Activated CD4-positive, alpha-beta T cell treated with anti-CD3 and anti-CD28 coated beads, Interleukin-2, amount 50 U/mL, for 24 hours (primary cell): ENCODE results near the gene ROMO1.
"Not testable (repeated sequence)": the region's sequence is repeated elsewhere in the genome, so short reads cannot be mapped to it uniquely, and the experiment has no call there.

Source experiments
- DNase-seq, 2 donors: peaks; one replicate each; pipeline ENCODE4 v3.0.0-alpha.2; 2020; ENCODE audit warnings: low read depth in 1 of 2, low spot score in 1 of 2

Gene ROMO1

DNA sequence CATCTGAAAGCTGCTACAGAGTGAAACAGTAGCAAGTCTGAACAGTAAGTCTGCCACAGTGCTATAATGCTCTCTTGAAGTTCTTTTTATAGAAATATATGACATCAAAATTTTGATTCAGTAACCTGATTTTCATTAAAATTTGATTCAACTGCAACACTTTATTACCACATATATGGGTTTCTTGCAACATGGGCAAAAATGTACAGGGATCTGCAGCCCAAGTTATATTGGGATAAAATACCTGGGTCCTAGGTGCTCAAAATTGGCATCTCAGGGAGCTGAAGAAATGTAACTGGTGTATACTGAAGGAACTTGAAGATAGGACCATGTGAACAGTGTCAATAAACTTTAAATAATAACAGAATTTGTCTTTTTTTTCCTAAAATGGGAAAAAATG, 10.8 kb downstream of the ROMO1 start:
- no peak for DNase-seq

DNA sequence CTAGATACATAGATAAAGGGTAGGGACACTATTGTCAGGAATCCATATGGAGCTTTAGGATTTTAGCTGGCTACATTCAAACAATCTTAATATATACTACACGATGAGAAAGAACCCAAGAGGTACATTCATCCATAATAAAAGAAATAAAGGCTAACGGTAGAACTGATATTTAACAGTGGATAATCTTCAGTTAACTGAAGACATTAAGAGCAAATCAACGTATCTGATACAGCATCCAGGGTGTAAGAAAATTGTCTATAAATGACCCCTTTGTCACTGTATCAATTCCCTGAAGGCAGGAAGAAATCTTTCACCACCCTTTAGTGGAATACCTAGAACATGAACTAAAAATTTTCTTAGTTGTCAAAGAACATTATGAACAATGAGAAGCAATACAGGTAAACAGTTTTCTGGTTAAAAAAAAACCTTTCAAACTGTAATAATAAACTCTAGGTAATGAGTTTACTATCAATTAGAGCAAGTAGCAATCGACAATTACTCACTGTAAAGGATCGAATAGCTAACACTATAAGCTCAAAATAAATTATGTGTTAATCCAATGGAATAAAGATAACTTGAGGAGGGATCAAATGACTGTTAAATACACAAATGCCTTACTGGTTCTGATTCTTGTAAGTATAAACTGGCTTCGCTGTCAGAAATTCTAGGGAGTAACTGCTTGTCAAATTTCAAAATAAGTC, 11.8 kb downstream of the ROMO1 start:
- no peak for DNase-seq

DNA sequence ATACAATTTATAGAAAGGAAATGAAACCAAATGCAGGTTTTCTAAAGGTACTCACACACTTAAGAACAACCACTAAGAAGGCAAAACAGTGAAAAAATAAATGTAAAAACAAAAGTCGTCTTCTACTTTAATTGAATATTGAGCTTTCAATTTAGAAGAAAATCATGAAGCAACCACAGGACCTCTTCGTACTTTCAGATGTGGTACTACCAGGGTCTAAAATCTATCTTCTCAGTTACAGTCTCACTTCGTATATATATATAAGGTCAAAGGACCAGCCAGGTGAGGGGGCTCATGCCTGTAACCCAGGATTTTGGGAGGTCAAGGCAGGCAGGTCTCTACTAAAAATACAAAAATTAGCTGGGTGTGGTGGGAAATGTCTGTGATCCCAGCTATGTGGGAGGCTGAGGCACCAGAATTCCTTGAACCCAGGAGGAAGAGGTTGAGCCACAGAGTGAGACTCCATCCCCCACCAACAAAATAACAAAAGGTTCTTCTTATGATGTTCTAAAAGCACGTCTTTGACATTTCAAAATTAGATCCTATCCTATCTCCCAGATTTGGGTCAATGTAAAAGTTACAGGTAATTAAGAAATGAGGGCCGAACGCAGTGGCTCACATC, 12.5 kb downstream of the ROMO1 start:
- no peak for DNase-seq

DNA sequence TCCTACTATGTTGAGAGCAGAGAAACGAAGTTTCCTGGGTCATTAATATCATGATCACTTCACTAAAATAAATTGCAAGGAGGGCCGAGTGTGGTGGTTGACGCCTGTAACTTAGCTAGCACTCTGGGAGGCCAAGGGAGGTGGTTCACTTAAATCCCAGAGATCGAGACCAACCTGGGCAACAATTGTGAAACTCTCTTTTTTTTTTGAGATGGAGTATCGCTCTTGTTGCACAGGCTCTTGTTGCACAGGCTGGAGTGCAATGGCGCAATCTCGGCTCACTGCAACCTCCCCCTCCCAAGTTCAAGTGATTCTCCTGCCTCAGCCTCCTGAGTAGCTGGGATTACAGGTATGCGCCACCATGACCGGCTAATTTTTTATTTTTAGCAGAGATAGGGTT, 13.9 kb downstream of the ROMO1 start:
- not testable (repeated sequence) for DNase-seq

DNA sequence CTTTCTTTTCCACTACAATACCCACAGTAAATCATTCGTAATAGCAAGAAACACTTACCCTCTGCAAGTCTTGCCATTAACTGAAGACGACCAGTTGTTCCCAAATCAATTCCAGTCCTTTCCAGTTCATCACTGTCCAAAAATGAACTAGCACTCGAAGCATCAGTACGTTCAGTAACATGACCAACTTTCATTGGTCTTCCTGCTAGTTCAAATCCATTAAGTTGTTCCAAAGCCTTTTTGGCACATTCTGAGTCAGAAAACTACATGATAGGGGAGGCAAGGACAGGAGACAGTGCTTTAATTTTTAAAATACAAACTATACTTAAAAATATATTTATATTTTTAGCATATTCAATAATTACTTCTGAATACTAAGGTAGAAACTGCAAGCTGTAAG, 14.9 kb downstream of the ROMO1 start:
- no peak for DNase-seq

DNA sequence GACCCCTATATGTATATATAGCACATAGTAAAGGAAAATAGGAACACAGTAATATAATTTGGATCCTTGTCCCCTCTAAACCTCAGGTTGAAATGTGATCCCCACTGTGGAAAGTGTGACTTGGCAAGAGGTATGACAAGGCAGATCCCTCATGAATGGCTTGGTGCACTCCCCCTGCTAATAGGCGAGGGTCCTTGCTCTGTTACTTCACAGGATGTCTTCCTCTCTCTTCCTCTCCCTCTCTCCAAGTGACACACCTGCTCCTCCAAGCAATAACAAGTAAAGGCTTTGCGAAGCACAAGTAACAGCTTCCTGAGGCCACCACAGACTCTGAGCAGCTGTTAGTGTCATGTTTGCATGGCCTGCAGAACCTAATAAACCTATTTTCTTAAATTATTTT, 16.4 kb downstream of the ROMO1 start:
- no peak for DNase-seq

DNA sequence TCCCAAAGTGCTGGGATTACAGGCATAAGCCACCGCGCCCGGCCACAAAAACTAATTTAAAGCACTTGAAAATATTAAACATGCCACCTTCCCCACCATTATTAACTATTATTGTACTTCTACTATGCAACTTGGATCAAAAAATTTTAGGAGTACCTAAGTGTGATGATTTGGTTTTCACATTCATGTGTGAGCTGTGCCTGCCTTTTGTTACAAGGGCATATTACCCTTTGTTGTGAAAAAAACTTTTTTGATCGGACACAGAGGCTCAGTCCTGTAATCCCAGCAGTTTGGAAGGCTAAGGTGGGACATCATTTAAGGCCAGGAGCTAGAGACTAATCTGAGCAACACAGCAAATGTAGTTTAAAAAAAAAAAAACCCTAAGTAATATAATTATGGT, 17.1 kb downstream of the ROMO1 start:
- DNase-seq, result no peak

DNA sequence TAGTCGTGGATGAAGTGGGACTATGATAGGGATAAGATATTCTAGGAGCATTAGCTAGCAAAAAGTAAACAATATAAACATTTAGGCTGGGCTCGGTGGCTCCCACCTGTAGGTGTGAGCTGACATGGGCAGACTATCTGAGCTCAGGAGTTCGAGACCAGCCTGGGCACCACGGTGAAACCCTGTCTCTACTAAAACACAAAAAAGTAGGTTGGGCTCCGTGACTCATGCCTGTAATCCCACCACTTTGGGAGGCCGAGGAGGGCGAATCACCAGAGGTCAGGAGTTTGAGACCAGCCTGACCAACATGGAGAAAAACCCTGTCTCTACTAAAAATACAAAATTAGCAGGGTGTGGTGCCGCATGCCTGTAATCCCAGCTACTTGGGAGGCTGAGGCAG, 19.1 kb downstream of the ROMO1 start:
- DNase-seq, result not testable (repeated sequence)

DNA sequence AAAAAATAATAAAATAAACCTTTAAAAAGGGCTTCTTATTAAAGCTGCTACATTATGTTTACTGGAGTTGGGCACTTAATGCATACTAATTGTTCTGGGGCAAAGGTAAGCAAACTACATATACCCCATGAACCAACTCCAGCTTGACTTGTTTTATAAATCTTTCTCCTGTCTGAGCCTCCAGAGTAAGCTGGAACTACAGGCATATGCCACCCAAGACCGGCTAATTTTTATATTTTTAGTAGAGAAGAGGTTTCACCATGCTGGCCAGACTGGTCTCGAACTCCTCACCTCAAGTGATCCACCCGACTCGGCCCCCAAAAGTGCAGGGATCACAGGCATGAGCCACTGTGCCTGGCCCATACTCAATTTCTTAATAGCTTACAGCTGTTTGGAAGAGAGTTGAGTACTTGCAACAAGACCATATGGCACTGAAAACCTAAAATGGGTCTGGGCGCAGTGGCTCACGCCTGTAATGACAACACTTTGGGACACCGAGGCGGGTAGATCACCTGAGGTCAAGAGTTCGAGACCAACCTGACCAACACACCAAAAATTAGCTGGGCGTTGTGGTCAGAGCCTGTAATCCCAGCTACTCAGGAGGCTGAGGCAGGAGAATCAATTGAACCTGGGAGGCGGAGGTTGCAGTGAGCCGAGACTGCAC, 19.9 kb downstream of the ROMO1 start:
- DNase-seq, result no peak

DNA sequence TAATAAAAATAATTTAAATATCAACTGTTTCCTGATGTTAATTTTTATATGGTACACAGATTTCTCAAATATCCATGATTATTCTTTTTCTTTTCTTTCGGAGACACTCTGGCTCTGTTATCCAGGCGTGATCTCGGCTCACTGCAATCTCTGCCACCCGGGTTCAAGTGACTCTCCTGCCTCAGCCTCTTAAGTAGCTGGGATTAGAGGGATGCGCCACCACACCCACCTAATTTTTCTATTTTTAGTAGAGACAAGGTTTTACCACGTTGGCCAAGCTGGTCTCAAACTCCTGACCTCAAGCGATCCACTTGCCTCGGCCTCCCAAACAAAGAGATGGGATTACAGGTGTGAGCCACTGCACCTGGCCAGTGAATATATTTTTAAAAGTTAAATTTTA, 20.5 kb downstream of the ROMO1 start:
- DNase-seq, result no peak

DNA sequence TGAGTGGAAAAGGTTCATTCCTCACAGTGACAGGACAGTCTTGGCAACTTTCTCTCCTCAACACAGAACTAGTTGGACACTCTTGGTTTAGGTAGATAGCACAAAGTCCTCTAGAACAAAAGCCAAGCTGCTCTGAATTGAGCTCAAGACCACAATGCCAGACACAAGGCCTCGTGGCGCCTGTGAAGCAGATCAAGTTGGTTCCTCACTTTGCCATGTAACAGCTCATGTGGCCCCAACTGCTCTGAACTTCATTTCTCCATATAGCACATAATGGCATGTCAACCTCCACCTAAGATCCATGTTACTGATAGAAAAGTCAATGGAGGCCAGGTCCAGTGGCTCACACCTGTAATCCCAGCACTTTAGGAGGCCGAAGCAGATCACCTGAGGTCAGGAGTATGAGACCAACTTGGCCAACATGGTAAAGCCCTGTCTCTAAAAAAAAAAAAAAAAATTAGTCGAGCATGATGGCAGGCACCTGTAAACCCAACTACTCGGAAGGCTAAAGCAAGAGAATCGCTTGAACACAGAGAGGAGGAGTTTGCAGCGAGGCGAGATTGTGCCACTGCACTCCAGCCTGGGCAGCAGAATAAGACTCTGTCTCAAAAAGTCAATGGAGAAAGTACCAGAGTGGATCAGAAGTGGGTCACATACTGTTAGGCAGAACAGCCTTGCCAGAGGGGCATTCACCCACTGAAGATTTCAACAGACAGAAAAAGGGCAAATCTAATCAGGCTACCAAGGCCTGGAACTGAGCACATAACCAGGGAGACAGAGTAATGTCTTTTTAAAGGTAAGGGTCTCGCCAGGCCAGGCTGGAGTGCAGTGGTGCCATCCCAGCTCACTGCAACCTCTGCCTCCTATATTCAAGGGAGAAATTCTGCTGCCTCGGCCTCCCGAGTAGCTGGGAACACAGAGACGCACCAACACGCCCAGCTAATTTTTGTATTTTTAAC, 21.2 kb downstream of the ROMO1 start:
- no peak for DNase-seq

DNA sequence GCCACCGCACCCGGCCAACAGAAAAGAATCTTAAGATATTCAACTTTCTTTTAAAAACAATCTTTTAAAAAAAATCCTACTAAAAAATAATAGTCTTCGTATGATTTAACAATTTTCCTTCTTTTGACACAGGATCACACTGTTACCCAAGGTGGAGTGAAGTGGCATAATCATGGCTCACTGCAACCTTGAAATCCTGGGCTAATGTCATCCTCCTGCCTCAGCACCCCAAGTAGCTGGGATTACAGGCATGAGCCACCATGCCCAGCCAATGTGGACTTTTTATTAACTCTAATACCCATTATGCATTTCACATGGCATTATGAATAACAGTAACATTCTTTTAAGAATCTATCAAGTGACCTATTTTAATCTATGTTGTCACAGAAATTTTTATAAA, 22.0 kb downstream of the ROMO1 start:
- DNase-seq, result no peak

DNA sequence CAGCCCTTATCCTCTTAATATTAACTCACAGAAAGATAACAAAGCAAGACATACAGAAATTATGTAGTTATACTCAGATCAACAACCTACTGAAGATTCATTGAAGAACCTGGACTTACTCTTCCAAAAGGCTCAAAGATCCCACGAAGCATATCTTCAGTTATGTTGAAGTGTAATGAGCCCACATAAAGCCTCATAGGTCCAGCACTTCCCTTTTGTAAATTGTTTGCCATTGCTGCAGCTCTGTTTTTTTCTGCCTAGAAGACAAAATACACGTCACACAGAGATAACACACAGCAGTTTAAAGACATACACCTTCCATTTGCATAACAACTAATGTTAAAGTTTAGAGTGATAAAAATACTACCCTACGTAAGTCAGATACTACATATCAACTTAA, 22.4 kb downstream of the ROMO1 start:
- no peak for DNase-seq

DNA sequence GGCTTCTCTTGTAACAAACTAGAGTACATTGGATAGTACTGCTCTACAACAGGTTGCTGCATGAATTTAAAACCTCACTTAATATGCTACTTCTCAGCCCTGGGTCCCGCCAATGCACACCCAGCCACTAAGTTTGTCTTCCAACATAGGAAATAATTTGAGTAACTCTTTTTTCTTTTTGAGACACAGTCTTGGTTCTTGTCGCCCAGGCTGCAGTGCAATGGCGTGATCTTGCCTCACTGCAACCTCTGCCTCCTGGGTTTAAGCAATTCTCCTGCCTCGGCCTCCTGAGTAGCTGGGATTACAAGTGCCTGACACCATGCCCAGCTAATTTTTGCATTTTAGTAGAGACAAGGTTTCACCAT, 24.1 kb downstream of the ROMO1 start:
- not testable (repeated sequence) for DNase-seq

DNA sequence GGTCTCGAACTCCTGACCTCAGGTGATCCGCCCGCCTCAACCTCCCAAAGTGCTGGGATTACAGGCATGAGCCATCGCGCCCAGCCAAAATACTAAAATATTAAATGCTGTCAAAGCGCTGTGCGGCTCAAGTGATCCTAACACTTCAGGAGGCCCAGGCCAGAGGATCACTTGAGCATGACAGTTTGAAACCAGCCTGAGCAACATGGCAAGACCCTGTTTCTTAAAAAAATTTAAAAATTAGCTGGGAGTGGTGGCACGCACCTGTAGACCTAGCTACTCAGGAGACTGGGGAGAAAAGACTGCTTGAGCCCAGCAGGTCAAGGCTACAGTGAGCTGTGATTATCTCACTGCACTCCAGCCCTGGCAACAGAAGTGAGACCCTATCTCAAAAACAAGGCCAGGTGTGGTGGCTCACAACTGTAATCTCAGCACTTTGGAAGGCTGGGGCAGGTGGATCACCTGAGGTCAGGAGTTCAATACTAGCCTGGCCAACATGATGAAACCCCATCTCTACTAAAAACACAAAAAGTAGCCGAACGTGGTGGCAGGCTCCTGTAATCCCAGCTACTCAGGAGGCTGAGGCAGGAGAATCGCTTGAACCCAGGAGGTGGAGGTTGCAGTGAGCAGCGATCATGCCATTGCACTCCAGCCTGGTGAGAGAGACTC, 24.6 kb downstream of the ROMO1 start:
- DNase-seq, result not testable (repeated sequence)

DNA sequence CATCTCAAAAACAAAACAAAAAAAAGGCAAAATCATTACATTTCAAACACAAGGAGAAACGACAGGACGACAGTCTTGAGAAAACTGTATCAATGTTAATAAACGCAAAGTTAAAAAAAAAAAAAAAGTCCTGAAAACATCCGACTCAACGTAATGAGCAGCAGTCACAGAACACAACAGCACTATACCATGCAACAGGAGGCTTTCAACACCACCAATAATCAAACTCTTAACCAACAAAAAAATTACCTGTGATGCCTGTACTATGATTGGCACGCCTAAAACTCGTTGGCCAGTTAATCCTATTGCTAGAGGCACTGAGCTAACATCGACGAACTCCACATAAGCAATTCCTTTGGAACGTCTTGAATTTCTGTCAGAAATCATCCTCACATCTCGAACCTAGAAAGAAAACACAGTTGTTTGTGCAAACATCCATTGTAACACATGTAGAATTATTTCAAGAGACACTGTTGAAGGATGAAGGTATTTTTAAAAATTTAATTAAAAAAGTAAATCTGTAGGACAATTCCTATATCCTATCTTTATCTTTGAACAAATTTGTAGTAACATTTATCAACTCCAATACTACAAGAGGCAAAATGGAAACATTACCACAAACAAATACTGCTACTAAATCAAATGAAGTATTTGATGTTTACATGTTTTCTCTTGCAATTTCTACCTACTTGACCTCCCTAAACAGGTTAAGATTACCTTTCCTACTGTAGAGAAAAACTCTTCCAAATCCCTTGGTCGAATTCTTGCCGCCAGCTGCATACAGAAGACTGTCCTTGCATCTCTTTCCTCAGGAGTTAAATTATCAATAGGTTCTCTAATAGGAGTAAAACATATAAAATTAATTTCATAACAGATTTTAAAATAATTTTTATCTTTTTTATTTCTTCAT, 25.4 kb downstream of the ROMO1 start:
- no peak for DNase-seq

DNA sequence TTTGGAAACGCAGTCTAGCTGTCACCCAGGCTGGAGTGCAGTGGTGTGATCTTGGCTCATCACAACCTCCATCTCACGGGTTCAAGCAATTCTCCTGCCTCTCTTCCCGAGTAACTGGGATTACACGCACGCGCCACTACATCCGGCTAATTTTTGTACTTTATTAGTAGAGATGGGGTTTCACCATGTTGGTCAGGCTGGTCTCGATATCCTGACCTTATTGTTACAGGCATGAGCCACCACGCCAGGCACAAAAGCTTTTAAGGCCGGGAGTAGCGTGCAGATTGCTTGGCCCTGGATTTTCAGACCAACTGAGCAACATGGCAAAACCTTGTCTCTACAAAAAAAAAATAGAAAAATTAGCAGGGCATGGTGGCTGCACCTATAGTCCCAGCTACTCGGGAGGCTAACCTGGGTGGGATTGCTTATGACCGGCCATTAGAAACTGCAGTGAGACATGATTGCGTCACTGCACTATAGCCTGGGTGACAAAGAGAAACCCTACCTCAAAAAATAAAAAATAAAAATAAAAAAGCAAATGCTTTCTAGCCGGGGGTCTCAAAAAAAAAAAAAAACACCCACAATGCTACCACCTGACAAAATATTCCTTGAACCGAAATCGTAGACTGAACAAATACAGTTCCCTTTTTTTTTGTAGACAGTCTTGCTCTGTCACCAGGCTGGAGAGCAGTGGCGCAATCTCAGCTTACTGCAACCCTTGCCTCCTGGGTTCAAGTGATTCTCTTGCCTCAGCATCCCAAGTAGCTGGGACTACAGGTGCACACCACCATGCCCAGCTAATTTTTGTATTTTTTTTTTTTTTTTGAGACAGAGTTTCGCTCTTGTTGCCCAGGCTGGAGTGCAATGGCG, 27.9 kb downstream of the ROMO1 start:
- no peak for DNase-seq

DNA sequence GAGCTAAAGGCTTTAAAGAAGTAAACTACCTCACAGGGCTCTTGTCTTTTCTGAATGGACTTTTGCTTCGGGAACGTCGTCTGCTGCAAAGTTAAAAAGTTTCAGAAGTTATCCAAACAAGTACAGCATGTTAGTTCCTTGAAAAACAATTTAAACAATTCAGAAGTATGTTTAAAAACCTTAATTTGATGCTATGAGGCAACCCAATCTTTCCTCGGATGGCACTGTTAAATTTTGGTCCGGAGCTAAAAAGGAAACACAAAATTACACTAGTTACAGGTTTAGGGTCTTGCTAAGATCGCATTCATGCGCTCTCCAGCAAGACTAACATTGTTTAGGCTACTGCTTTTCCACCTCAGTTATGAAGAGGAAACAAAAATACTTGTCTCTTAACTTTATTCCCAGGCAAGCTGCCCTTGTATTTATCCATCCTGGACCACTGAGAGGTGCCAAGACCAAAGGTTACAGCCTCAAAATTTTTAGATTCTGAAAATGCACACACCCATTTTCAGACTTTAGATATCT, 30.1 kb downstream of the ROMO1 start:
- DNase-seq, result no peak
